ENCODE results near the gene ZBTB48. TPM values are rescaled to one million over a fixed set of nuclear protein-coding genes. Genes with fewer than 3 reads are reported as not detected.

The ZBTB48 gene
- total RNA-seq, 1 donor from 2014 or later: 49.7 TPM

DNA sequence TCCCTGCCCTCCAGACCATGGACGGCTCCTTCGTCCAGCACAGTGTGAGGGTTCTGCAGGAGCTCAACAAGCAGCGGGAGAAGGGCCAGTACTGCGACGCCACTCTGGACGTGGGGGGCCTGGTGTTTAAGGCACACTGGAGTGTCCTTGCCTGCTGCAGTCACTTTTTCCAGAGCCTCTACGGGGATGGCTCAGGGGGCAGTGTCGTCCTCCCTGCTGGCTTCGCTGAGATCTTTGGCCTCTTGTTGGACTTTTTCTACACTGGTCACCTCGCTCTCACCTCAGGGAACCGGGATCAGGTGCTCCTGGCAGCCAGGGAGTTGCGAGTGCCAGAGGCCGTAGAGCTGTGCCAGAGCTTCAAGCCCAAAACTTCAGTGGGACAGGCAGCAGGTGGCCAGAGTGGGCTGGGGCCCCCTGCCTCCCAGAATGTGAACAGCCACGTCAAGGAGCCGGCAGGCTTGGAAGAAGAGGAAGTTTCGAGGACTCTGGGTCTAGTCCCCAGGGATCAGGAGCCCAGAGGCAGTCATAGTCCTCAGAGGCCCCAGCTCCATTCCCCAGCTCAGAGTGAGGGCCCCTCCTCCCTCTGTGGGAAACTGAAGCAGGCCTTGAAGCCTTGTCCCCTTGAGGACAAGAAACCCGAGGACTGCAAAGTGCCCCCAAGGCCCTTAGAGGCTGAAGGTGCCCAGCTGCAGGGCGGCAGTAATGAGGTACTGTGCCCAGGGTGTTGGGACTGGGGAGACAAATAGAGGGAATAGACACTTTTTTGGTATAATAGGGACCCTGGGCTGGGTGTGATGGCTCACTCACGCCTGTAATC is 1.0 kb downstream of the ZBTB48 start:
- DNase-seq (ENCODE audit: low spot score, unreplicated experiment): no peak
- TF ChIP-seq, protein P1, sequence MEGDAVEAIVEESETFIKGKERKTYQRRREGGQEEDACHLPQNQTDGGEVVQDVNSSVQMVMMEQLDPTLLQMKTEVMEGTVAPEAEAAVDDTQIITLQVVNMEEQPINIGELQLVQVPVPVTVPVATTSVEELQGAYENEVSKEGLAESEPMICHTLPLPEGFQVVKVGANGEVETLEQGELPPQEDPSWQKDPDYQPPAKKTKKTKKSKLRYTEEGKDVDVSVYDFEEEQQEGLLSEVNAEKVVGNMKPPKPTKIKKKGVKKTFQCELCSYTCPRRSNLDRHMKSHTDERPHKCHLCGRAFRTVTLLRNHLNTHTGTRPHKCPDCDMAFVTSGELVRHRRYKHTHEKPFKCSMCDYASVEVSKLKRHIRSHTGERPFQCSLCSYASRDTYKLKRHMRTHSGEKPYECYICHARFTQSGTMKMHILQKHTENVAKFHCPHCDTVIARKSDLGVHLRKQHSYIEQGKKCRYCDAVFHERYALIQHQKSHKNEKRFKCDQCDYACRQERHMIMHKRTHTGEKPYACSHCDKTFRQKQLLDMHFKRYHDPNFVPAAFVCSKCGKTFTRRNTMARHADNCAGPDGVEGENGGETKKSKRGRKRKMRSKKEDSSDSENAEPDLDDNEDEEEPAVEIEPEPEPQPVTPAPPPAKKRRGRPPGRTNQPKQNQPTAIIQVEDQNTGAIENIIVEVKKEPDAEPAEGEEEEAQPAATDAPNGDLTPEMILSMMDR (IDR thresholded peaks at IDR 0.05; ENCODE audit: unreplicated experiment): no peak
- Mint-ChIP-seq H3K9me3 (ENCODE audit: low read depth) (no peaks in the 10 kb centered on the region), H3K36me3 (ENCODE audit: insufficient read depth) (peaks cover 1% of the 10 kb centered on the region), H3K27me3 (no peaks in the 10 kb centered on the region), H3K4me1 (ENCODE audit: low read depth) (peaks cover 28% of the 10 kb centered on the region), H3K27ac (peak overlapping the region; percentile 84), H3K4me3 (ENCODE audit: low read depth) (peak overlapping the region; percentile 93)

- peaks cover 28% of the 10 kb centered on the region for H3K4me1 Mint-ChIP-seq (ENCODE audit: low read depth)
- H3K9me3 Mint-ChIP-seq (ENCODE audit: low read depth): no peaks in the 10 kb centered on the region
- DNase-seq (ENCODE audit: low spot score, unreplicated experiment): no peak
- peak overlapping the region; percentile 60 for H3K4me3 Mint-ChIP-seq (ENCODE audit: low read depth)
- TF ChIP-seq, protein P1 (IDR thresholded peaks at IDR 0.05; ENCODE audit: unreplicated experiment): no peak
- peak overlapping the region; percentile 89 for H3K27ac Mint-ChIP-seq
- H3K36me3 Mint-ChIP-seq (ENCODE audit: insufficient read depth): peaks cover 1% of the 10 kb centered on the region
- no peaks in the 10 kb centered on the region for H3K27me3 Mint-ChIP-seq
Observed at GRCh38 chr1:6581561-6582305, 1.9 kb downstream of the ZBTB48 start.

GRCh38 chr1:6582370-6582769 is 2.6 kb downstream of the ZBTB48 start:
- H3K27ac Mint-ChIP-seq: peak overlapping the region; percentile 89
- H3K4me1 Mint-ChIP-seq (ENCODE audit: low read depth): peaks cover 28% of the 10 kb centered on the region

DNA sequence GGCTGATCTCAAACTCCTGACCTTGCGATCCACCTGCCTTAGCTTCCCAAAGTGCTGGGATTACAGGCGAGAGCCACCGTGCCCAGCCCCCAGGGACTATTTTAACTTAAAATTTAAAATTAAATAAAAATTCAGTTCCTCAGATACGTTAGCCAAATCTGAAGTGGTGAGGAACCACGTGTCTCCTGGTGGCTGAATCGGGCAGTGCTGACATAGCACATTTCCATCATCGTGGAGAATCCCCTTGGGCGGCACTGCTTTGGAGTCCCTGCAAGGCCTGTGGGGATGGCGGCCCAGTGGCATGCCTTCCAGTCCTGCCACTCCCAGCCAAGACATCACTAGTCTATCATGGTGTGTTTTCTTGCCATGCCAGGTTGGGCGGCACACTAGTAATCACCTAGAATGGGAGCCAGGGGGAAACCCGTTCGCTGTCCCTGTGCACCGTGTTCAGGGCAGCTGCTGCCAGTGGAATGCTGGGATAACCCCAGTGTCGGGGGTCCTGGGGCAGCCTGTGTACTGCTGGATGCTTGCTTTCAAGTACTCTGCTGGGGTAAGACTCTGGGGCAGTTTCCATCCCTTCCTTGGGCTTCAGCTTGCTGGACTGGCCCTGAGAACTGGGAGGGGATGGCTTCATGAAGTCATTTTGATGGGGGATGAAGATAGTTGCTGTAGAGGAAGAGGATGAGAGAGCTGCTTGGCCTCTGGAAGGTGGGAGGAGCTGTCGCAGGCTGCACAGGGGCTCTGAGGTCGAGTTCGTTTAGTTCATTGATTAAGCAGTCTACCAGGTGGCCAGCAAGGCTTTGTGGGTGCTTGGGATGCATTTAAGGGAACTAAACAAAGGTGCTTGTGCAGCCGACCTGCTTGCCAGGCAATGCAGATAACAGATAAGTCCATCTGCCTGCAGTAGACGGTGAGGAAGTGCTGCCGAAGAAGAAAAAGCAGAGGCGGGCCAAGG is 4.6 kb downstream of the ZBTB48 start:
- H3K4me3 Mint-ChIP-seq (ENCODE audit: low read depth): peak overlapping the region; percentile 1
- peaks cover 24% of the 10 kb centered on the region for H3K4me1 Mint-ChIP-seq (ENCODE audit: low read depth)
- H3K9me3 Mint-ChIP-seq (ENCODE audit: low read depth): no peaks in the 10 kb centered on the region
- peak overlapping the region; percentile 74 for H3K27ac Mint-ChIP-seq
- no peak for DNase-seq (ENCODE audit: low spot score, unreplicated experiment)
- H3K36me3 Mint-ChIP-seq (ENCODE audit: insufficient read depth): peaks cover 1% of the 10 kb centered on the region
- TF ChIP-seq, protein P1 (IDR thresholded peaks at IDR 0.05; ENCODE audit: unreplicated experiment): peak; percentile 22
- no peaks in the 10 kb centered on the region for H3K27me3 Mint-ChIP-seq

More at GRCh38 chr1:6582370-6582769, 2.6 kb downstream of the ZBTB48 start:
- peaks cover 1% of the 10 kb centered on the region for H3K36me3 Mint-ChIP-seq (ENCODE audit: insufficient read depth)
- TF ChIP-seq, protein P1 (IDR thresholded peaks at IDR 0.05; ENCODE audit: unreplicated experiment): no peak
- no peak for DNase-seq (ENCODE audit: low spot score, unreplicated experiment)
- no peaks in the 10 kb centered on the region for H3K9me3 Mint-ChIP-seq (ENCODE audit: low read depth)
- peak overlapping the region; percentile 60 for H3K4me3 Mint-ChIP-seq (ENCODE audit: low read depth)
- H3K27me3 Mint-ChIP-seq: no peaks in the 10 kb centered on the region
